SK-N-SH (cell line): ENCODE results near the gene SYPL2.

Experiments
- CTCF ChIP-seq: fragments of 200-600 bp; sonication (generic); IDR thresholded peaks from 2 replicates; pipeline ENCODE4 v1.6.1; 2017; ENCODE audit warnings: antibody characterized with exemption, mild to moderate bottlenecking, moderate library complexity
- EZH2phosphoT487 ChIP-seq: fragments of 200-600 bp; sonication (generic); IDR thresholded peaks from 2 replicates; pipeline ENCODE4 v1.6.1; 2017; ENCODE audit warnings: low read depth, mixed run types, mild to moderate bottlenecking, antibody characterized with exemption, moderate library complexity, borderline replicate concordance
- MAX ChIP-seq: IDR thresholded peaks from 2 replicates; pipeline ENCODE4 v1.4.0; 2012; ENCODE audit warnings: low read depth
- POLR2AphosphoS5 ChIP-seq: IDR thresholded peaks from 2 replicates; pipeline ENCODE4 v1.6.1; 2012; ENCODE audit warnings: low read depth, low read length
- RAD21 ChIP-seq: IDR thresholded peaks from 2 replicates; pipeline ENCODE4 v1.6.1; 2012; ENCODE audit warnings: mild to moderate bottlenecking, low read length
- SMC3 ChIP-seq: IDR thresholded peaks from 2 replicates; pipeline ENCODE4 v1.6.1; 2012; ENCODE audit warnings: low read depth, low read length, improper control_type of control experiment
- TCF12 ChIP-seq: IDR thresholded peaks from 2 replicates; pipeline ENCODE4 v1.4.0; 2012
- TEAD4 ChIP-seq: IDR thresholded peaks from 2 replicates; pipeline ENCODE4 v1.4.0; 2012; ENCODE audit warnings: mild to moderate bottlenecking, borderline replicate concordance; ENCODE audit not compliant: insufficient read depth
- USF2 ChIP-seq: fragments of 150-350 bp; IDR thresholded peaks from 2 replicates; pipeline ENCODE4 v1.6.1; 2017; ENCODE audit warnings: antibody characterized with exemption, low read length, low read depth, borderline replicate concordance
- ZBTB33 ChIP-seq: IDR thresholded peaks from 2 replicates; pipeline ENCODE4 v1.4.0; 2012; ENCODE audit warnings: low read depth, borderline replicate concordance
- TF ChIP-seq, protein P1 (sequence below): IDR thresholded peaks from 2 replicates; pipeline ENCODE4 v1.4.0; 2012; ENCODE audit warnings: low read depth, borderline replicate concordance

GRCh38 chr1:109478806-109479205 lies 12.5 kb downstream of the SYPL2 start:
- TF ChIP-seq CTCF, result no peak
- no peak for TF ChIP-seq RAD21
- TF ChIP-seq POLR2AphosphoS5, result no peak
- no peak for TF ChIP-seq SMC3
- TF ChIP-seq, protein P1, sequence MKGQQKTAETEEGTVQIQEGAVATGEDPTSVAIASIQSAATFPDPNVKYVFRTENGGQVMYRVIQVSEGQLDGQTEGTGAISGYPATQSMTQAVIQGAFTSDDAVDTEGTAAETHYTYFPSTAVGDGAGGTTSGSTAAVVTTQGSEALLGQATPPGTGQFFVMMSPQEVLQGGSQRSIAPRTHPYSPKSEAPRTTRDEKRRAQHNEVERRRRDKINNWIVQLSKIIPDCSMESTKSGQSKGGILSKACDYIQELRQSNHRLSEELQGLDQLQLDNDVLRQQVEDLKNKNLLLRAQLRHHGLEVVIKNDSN, result no peak
- TF ChIP-seq TCF12, result no peak
- no peak for TF ChIP-seq MAX
- TF ChIP-seq USF2, result no peak
- no peak for TF ChIP-seq ZBTB33
- no peak for TF ChIP-seq EZH2phosphoT487
- no peak for TF ChIP-seq TEAD4
